COLO829 (cell line): Measurements from ENCODE around the gene SLC25A33.
"Not testable (repeated sequence)": the region's sequence is repeated elsewhere in the genome, so short reads cannot be mapped to it uniquely, and the experiment has no call there.

ENCODE experiments used
- DNase-seq: peaks from one replicate; pipeline ENCODE4 v3.0.0; 2012; ENCODE audit warnings: low spot score

SLC25A33 gene

DNA sequence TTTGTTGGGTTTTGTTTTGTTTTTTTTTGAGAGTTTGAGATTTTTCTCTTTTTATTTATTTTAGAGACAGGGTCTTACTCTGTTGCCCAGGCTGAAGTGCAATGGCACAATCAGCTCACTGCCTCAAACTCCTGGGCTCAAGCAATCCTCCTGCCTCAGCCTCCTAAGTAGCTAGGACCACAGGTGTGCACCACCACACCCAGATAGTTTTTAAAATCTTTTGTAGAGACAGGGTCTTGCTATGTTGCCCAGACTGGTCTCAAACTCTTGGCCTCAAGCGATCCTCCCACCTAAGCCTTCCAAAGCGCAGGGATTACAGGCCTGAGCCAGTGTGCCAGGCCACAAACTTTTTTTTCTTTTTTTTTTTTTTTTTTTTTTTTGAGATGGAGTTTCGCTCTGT is 85.8 kb downstream of the SLC25A33 start:
- not testable (repeated sequence) for DNase-seq

DNA sequence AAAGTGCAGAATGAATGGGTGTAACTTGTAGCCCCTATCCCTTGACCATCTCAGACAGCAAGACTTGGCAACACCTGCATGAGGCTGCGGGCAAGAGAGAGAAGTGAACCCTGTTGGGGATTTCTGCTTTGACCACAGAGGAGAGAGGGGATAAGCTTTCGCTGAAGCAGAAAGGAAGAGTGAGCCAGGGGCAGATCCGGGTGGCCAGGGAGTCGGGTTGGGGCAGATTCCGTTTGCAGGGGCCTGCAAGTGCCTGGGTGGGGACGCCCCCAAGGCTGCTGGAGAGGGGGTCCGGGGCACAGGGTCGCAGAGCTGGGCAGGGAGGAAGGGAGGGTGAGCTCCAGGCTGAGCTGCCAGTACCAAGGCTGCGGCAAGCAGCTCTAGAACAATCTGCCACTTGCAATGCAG is 86.9 kb downstream of the SLC25A33 start:
- DNase-seq: no peak

DNA sequence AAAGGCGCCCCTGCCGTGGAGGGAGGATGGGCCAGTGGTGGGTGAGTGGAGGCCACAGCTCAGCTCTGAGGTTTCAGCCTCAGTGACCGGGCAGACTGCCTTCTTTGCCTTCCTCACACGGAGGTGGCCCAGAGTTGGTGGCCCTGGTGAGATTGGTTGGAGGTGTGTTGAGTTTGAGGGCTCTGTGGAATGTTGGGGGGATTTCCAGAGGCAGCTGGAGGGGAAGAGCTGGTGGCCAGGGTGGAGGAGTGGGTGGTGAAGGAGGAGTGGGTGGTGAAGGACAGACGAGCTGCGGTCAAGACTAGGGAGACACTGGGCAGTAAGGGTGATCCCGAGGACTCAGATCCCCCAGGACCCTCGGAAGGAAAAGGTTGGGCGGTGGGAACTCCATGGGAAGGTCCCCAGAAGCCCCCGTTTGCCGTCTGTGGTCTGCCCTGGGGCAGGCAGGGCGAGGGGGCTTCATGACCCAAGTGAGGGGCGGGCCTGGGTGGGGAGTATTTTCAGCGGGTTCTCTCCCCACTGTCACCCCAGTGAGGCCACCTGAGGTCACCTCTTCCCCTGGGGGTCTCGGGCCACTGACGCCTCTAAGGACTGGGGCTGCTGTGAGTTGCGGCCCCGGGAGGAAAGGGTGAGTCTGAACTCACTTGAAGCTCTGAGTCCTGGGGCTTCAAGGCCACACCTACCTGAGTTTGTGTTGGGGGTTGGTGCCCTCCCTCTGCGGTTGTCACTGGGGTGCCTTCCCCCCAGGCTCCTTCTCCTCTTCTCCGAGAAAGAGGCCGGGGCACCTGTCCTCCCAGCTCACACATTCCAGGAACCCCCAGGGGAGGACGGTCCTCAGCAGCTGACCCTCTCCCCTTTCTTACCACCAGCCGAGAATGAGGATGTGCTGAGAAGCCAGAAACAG is 89.5 kb downstream of the SLC25A33 start:
- DNase-seq: no peak

DNA sequence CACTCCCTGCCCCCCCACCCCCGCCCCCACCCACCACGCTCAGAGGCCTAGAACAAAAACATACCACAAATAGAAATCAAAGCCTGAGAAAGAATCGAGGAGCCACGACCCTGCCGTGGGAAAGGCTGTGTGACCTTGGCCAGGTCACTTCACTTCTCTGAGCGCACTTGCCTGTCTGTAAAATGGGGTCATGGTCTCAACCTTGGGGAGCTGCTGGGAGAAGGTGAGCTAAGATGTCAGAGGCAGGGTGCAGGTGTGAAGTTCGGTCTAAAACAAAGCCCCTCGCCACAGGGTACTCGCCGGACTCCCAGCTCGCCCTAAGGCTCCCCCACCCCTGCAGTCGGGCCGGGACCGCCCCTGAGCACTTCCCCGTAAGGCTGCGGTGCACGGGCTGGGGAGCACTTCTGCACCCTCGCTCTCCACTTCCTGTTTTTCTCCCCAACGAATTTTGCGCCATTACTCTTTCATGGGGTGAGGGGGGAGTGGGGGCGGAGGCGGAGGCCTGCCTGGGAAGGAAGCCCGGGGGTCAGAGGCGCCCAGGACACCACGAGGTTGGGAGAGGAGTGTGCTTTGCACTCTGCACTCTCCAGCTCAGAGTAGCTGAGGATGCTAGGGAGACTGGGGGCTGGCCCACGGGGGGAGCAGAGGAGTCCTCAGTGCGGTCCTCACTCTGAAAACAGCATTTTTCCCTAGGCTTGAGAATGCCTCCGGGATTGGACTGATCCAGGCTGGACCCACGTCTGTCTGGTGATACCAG is 90.4 kb downstream of the SLC25A33 start:
- DNase-seq: no peak

DNA sequence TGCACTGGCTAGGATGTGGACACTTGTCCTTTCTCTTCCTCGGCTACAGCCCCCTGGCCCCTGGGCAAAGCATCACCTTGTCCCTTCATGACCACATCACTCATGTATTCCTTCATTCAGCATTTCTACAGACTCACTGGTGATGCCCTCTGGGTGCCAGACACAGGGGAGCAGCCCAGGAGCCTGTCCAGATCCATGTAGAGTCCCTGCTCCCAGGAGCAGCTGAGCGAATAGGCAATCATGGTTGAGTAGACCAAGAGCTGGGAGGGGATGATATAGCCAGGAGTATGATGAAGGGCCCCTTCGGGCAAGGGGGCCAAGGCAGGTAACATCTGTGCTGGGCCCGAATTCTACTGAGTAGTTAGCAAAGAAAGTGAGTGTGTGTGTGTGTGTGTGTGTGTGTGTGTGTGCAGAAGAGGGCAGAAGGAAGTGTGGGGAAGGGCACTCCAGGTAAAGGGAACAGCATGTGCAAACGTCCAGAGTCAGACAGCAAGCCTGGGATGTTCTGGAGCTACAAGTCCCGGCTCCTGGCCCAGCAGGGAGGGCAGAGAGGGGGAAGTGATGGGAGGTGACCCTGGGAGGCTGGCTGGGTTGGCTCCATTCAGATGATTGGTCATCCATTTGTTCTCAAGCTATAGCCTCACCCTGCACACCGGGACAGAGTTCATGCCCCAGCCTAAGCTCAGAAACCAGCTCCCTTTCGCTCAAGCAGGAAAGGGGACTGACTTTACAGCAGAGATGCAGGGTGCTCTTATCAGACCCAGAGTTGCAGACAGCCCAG is 91.3 kb downstream of the SLC25A33 start:
- no peak for DNase-seq

DNA sequence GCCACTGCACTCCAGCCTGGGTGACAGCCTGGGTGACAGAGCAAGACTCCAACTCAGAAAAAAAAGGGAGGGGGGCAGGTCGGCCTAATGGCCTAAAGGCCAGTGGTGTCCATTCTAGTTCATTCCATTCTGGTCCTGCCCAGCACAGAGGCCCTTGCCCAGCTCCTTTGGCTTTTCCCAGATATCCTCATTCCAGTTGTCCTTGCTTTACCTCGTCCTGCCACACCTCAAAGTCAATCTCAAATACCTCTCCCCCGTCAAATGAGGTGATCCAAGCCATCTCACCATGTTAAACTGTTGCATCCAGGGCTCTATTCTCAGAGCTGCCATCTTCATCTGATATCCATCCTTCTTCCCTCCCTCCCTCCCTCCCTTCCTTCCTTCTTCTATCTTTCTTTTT is 92.3 kb downstream of the SLC25A33 start:
- no peak for DNase-seq

DNA sequence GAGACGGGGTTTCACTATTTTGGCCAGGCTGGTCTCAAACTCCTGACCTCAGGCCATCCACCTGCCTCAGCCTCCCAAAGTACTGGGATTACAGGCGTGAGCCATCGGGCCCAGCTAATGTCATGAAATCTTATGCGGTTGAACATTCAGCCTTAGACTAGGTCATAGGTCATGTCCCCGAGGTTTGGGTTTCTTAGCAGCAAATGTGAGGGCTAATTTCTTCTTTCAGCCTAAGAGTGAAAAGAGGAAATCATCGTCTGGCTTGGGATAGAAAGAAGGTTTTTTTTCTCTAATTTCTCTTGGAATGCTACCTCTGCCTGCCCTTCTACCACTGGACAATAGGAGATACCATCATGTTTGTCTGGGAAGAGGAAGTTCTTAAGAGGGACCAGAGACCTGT is 94.2 kb downstream of the SLC25A33 start:
- DNase-seq: no peak

DNA sequence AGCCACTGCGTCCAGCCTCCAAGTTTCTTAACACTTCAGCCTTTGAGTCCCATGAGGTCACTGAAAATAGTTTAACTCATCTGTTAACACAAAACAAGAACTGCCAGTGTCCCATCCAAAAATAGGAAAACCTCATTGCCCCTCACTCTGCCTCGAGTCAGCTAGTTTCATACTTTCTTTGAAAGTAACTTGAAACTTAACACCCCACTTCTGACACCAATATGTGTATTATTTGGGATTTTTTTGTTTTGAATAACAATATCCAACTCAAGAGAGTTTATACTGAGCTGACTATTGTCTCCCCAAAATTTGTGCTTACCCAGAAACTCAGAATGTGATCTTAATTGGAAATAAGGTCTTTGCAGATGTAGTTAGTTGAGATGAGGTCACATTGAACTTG is 95.3 kb downstream of the SLC25A33 start:
- no peak for DNase-seq
